Fibroblast of pulmonary artery (primary cell): ENCODE data around the gene NCBP2.

ENCODE experiments used
- DNase-seq: peaks from one replicate; pipeline ENCODE4 v3.0.0-alpha.2; 2010; ENCODE audit warnings: low read depth
- H3K4me3 ChIP-seq: replicated peaks from 2 replicates; pipeline ENCODE4 v1.5.1; 2011; ENCODE audit warnings: low read depth, mild to moderate bottlenecking, control low read depth, low read length, moderate library complexity
- TF ChIP-seq, protein P1 (sequence below): IDR thresholded peaks from 2 replicates; pipeline ENCODE4 v1.5.1; 2011; ENCODE audit warnings: mild to moderate bottlenecking, control low read depth, low read length, inconsistent platforms; ENCODE audit errors: missing control alignments

The NCBP2 gene

DNA sequence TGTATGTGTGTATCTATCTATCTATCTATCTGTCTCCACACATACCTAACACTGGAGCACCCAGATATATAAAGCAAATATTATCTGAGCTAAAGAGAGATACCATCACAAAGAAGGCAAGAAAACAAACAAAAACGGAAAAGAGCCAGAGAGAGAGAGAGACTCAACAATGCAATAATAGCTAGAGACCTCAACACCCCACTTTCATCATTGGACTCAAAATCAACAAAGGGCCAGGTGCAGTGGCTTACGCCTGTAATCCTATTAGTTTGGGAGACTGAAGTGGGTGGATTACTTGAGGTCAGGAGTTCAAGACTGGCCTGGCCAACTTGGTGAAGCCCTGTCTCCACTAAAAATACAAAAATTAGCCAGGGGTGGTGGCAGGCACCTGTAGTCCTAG is 23.4 kb downstream of the NCBP2 start:
- no peak for DNase-seq
- TF ChIP-seq, protein P1, sequence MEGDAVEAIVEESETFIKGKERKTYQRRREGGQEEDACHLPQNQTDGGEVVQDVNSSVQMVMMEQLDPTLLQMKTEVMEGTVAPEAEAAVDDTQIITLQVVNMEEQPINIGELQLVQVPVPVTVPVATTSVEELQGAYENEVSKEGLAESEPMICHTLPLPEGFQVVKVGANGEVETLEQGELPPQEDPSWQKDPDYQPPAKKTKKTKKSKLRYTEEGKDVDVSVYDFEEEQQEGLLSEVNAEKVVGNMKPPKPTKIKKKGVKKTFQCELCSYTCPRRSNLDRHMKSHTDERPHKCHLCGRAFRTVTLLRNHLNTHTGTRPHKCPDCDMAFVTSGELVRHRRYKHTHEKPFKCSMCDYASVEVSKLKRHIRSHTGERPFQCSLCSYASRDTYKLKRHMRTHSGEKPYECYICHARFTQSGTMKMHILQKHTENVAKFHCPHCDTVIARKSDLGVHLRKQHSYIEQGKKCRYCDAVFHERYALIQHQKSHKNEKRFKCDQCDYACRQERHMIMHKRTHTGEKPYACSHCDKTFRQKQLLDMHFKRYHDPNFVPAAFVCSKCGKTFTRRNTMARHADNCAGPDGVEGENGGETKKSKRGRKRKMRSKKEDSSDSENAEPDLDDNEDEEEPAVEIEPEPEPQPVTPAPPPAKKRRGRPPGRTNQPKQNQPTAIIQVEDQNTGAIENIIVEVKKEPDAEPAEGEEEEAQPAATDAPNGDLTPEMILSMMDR = no peak

DNA sequence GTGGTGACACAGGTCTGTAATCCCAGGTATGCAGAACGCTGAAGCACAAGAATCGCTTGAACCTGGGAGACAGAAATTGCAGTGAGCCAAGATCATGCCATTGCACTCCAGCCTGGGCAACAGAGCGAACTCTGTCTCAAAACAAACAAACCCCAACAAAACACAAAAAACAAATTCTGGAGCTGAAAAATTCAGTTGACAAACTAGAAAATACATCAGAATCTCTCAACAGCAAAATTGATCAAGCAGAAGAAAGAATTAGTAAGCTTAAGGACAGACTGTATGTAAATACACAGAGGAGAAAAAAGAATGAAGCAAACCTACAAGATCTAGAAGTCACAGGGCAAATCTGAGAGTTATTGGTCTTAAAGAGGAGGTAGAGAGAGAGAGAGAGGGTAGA is 25.3 kb downstream of the NCBP2 start:
- H3K4me3 ChIP-seq = no peak overlapping the region
- TF ChIP-seq, protein P1 = no peak
- DNase-seq = no peak

More for the DNA sequence above, 23.4 kb downstream of the NCBP2 start:
- no peak overlapping the region for H3K4me3 ChIP-seq

DNA sequence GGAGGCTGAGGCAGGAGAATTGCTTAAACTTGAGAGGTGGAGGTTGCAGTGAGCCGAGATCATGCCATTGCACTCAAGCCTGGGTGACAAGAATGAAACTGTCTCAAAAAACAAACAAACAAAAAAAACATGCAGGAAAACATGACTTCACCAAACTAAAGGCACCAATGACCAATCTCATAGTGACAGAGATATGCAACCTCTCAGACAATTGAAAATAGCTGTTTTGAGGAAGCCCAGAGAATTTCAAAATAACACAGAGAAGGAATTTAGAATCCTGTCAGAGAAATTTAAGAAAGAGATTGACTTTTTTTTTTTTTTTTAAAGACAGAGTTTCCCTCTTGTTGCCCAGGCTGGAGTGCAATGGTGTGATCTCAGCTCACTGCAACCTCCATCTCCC is 26.1 kb downstream of the NCBP2 start:
- H3K4me3 ChIP-seq = no peak overlapping the region
- no peak for DNase-seq
- TF ChIP-seq, protein P1 = no peak

DNA sequence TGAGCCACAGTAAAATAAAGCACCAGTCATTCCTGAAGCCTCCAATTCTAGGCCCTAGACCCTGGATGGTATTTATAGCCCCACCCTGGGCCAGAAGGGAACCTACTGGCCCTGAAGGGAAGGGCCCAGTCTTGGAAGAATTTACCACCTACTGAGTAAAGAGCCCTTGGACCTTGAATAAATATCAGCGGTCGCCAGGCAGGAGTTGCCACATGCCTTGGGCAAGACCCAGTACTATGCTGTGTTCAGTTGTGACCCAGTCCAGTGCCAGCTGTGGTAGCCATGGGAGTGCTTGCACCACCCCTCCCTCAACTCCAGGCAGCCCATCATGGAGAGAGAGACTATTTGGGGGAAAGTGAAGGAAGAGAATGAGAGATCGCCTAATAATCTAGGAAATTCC is 27.0 kb downstream of the NCBP2 start:
- no peak overlapping the region for H3K4me3 ChIP-seq
- TF ChIP-seq, protein P1 = no peak
- no peak for DNase-seq

DNA sequence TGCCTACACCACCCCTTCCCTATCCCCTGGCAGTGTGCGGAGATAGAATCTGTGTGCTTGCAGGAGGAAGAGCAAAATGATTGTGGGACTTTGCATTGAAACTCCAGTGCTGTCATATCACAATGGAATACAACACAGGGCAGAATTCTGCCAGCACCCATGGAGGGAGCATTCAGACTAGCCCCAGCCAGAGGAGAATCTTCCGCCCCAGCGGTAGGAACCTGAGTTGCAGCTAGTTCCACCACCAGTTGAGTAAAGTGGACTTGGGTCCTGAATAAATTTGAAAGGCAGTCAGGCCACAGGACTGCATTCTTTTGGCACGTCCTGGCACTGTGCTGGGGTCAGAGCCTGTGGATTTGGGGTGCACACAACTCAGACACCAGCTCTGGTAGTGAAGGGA is 27.5 kb downstream of the NCBP2 start:
- TF ChIP-seq, protein P1 = no peak
- no peak overlapping the region for H3K4me3 ChIP-seq
- no peak for DNase-seq

DNA sequence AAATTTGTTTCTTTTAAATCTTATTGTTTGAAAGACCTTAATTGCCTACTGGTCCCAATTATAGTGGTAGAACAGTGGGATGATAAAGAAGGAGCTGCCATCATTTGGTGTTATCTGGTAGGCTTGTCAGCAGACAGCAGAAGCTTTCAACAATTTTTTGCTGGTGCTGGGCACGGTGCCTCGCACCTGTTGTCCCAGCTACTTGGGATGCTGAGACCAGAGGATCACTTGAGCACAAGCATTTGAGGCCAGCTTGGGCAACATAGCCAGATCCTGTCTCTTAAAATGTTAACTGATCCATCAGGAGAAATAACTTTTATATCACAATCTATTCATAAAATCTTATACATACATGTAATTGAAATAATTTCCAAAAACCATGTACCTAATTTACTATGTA is 38.6 kb downstream of the NCBP2 start:
- DNase-seq = no peak
- TF ChIP-seq, protein P1 = no peak
- no peak overlapping the region for H3K4me3 ChIP-seq

DNA sequence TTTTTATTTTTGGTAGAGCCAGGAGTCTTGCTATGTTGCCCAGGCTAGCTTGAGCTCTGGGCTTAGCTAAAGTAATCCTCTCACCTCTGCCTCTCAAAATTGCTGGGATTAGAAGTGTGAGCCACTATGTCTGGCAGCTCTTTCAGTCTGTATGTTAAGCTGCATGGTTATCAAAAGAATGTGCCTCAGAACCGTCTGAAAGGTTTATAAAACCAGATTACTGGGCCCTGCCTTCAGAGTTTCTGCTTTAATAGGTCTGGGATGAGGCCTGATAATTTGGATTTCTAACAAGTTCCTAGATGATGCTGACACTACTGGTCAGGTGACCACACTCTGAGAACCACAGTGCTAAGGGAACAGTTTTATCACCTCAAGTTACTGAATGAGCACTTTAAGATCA is 40.0 kb downstream of the NCBP2 start:
- H3K4me3 ChIP-seq = no peak overlapping the region
- no peak for DNase-seq
- TF ChIP-seq, protein P1 = no peak
